ENCODE data around the gene CAPZB.

The CAPZB gene

GRCh38 chr1:19488136-19488535 is 2.8 kb upstream of the CAPZB start:
- TF ChIP-seq CTCF (IDR thresholded peaks at IDR 0.05; ENCODE audit: low read depth, low read length) = no peak
- TF ChIP-seq MYC (IDR thresholded peaks at IDR 0.05; ENCODE audit: low read depth, low read length) = no peak
- TF ChIP-seq MAX (IDR thresholded peaks at IDR 0.05; ENCODE audit: low read depth, low read length) = no peak
- TF ChIP-seq POLR2A (IDR thresholded peaks at IDR 0.05; ENCODE audit: extremely low read depth, insufficient read length) = no peak
- DNase-seq (ENCODE audit: low read depth) = peak; percentile 75
- no peak overlapping the region for H3K4me3 ChIP-seq (ENCODE audit: low read depth, low read length)

GRCh38 chr1:19484798-19485361 is 459 bp downstream of the CAPZB start:
- TF ChIP-seq MAX (IDR thresholded peaks at IDR 0.05; ENCODE audit: low read depth, low read length) = no peak
- DNase-seq (ENCODE audit: low read depth) = peak; percentile 36

GRCh38 chr1:19484338-19484797 is 971 bp downstream of the CAPZB start:
- TF ChIP-seq MAX (IDR thresholded peaks at IDR 0.05; ENCODE audit: low read depth, low read length) = no peak
- TF ChIP-seq POLR2A (IDR thresholded peaks at IDR 0.05; ENCODE audit: extremely low read depth, insufficient read length) = no peak
- H3K4me3 ChIP-seq (ENCODE audit: low read depth, low read length) = peak overlapping the region; percentile 78
- DNase-seq (ENCODE audit: low read depth) = no peak

More at GRCh38 chr1:19484798-19485361, 459 bp downstream of the CAPZB start:
- H3K4me3 ChIP-seq (ENCODE audit: low read depth, low read length) = peak overlapping the region; percentile 78

- peak overlapping the region; percentile 78 for H3K4me3 ChIP-seq (ENCODE audit: low read depth, low read length)
- DNase-seq (ENCODE audit: low read depth) = no peak
- TF ChIP-seq MYC (IDR thresholded peaks at IDR 0.05; ENCODE audit: low read depth, low read length) = no peak
- TF ChIP-seq CTCF (IDR thresholded peaks at IDR 0.05; ENCODE audit: low read depth, low read length) = no peak
Observed at GRCh38 chr1:19483691-19484090, 1.6 kb downstream of the CAPZB start.

GRCh38 chr1:19483261-19483660 is 2.1 kb downstream of the CAPZB start:
- TF ChIP-seq CTCF (IDR thresholded peaks at IDR 0.05; ENCODE audit: low read depth, low read length) (no peak), MAX (IDR thresholded peaks at IDR 0.05; ENCODE audit: low read depth, low read length) (no peak), MYC (IDR thresholded peaks at IDR 0.05; ENCODE audit: low read depth, low read length) (no peak), POLR2A (IDR thresholded peaks at IDR 0.05; ENCODE audit: extremely low read depth, insufficient read length) (no peak)
- DNase-seq (ENCODE audit: low read depth) = no peak
- peak overlapping the region; percentile 78 for H3K4me3 ChIP-seq (ENCODE audit: low read depth, low read length)

- no peak for TF ChIP-seq CTCF (IDR thresholded peaks at IDR 0.05; ENCODE audit: low read depth, low read length)
- no peak for TF ChIP-seq MAX (IDR thresholded peaks at IDR 0.05; ENCODE audit: low read depth, low read length)
- no peak for TF ChIP-seq MYC (IDR thresholded peaks at IDR 0.05; ENCODE audit: low read depth, low read length)
- no peak for TF ChIP-seq POLR2A (IDR thresholded peaks at IDR 0.05; ENCODE audit: extremely low read depth, insufficient read length)
- no peak for DNase-seq (ENCODE audit: low read depth)
- no peak overlapping the region for H3K4me3 ChIP-seq (ENCODE audit: low read depth, low read length)
Observed at GRCh38 chr1:19481826-19482398, 3.4 kb downstream of the CAPZB start.

GRCh38 chr1:19480282-19480681 is 5.1 kb downstream of the CAPZB start:
- H3K4me3 ChIP-seq (ENCODE audit: low read depth, low read length) = no peak overlapping the region
- no peak for DNase-seq (ENCODE audit: low read depth)
- TF ChIP-seq CTCF (IDR thresholded peaks at IDR 0.05; ENCODE audit: low read depth, low read length) (no peak), MAX (IDR thresholded peaks at IDR 0.05; ENCODE audit: low read depth, low read length) (no peak), MYC (IDR thresholded peaks at IDR 0.05; ENCODE audit: low read depth, low read length) (no peak), POLR2A (IDR thresholded peaks at IDR 0.05; ENCODE audit: extremely low read depth, insufficient read length) (no peak)

Data from NB4 (cell line).